ENCODE measurements around the gene C12orf42. TPM values are rescaled to one million over a fixed set of nuclear protein-coding genes. Genes with fewer than 3 reads are reported as not detected.

The C12orf42 gene
- total and polyA plus RNA-seq, 10 of the 15 experiments (the other 5 are each of a cell fraction or from before 2014, with no cell fraction given) = 1.4 to 7.0 (median 2.4) TPM

GRCh38 chr12:103301642-103302591 is 193.9 kb downstream of the C12orf42 start:
- DNase-seq (ENCODE audit: low read depth, low spot score) = no peak
- TF ChIP-seq NBN (IDR thresholded peaks at IDR 0.05) (no peak), USF2 (IDR thresholded peaks at IDR 0.05; ENCODE audit: borderline replicate concordance, low read depth, low read length) (no peak), MYB (IDR thresholded peaks at IDR 0.05; ENCODE audit: borderline replicate concordance, low read depth, low read length) (no peak), ATF7 (IDR thresholded peaks at IDR 0.05; ENCODE audit: low read depth) (no peak), NFYA (IDR thresholded peaks at IDR 0.05; ENCODE audit: borderline replicate concordance, low read depth, low read length) (no peak), PAX8 (IDR thresholded peaks at IDR 0.05) (no peak), MEF2A (IDR thresholded peaks at IDR 0.05; ENCODE audit: insufficient read depth, low read depth, low read length) (no peak), ZNF687 (IDR thresholded peaks at IDR 0.05) (no peak), SREBF2 (IDR thresholded peaks at IDR 0.05; ENCODE audit: low read length) (no peak), MTA2 (IDR thresholded peaks at IDR 0.05; ENCODE audit: low read depth) (no peak), KAT2A (conservative IDR thresholded peaks at IDR 0.05; ENCODE audit: control insufficient read depth, low read depth, low read length) (no peak), CEBPZ (IDR thresholded peaks at IDR 0.05; ENCODE audit: low read depth, low read length) (no peak), STAT1 (conservative IDR thresholded peaks at IDR 0.05) (no peak), MEF2B (IDR thresholded peaks at IDR 0.05; ENCODE audit: partially characterized antibody, poor library complexity, severe bottlenecking) (no peak), HDAC6 (IDR thresholded peaks at IDR 0.05; ENCODE audit: unreplicated experiment) (no peak)

More at GRCh38 chr12:103301642-103302591, 193.9 kb downstream of the C12orf42 start:
- Histone ChIP-seq H3K79me2 (ENCODE audit: control insufficient read depth, insufficient read depth, low read length) (no peaks in the 10 kb centered on the region), H3K27me3 (replicated peaks in 1 of 2; ENCODE audit: control insufficient read depth in 2 of 2, insufficient read depth in 2 of 2, low read length in 1 of 2) (no peaks in the 10 kb centered on the region), H3K4me2 (ENCODE audit: control insufficient read depth, insufficient read depth) (no peak overlapping the region), H4K20me1 (ENCODE audit: control insufficient read depth, insufficient read depth) (no peaks in the 10 kb centered on the region), H3K4me3 (no peak overlapping the region), H3K9me3 (replicated peaks; ENCODE audit: control insufficient read depth, insufficient read depth, low read length) (no peaks in the 10 kb centered on the region; the same call in 2 of the 3 replicates), H3K36me3 (ENCODE audit: control insufficient read depth in 2 of 2, insufficient read depth in 2 of 2, low read length in 1 of 2) (no peaks in the 10 kb centered on the region; a peak in 1 of 4 replicates), H3K27ac (ENCODE audit: control insufficient read depth, insufficient read depth) (no peak overlapping the region), H2AFZ (ENCODE audit: control insufficient read depth, low read depth, low read length) (no peak overlapping the region), H3K4me1 (ENCODE audit: control insufficient read depth, insufficient read depth, low read length) (no peaks in the 10 kb centered on the region), H3K9ac (ENCODE audit: control insufficient read depth, insufficient read depth, low read length) (no peak overlapping the region)
- ChIA-PET POLR2A (interaction anchor here (0.8 kb wide), 1 partner anchor 7 kb away, joined by 4 read pairs; no protein-coding TSS in a partner anchor), RAD21 (ENCODE audit: unreplicated experiment) (no interaction called here), CTCF (no interaction called here), SMC1A (ENCODE audit: uncharacterized antibody, unreplicated experiment) (interaction anchor here (0.6 to 1.4 kb wide), 3 partner anchors 11 to 93 kb away, joined by 3 to 5 read pairs (median 3); no protein-coding TSS in a partner anchor)
- intact Hi-C loops (cut with micrococcal nuclease; ENCODE audit: unreplicated experiment) = no loop called here
- ATAC-seq (no peak), FAIRE-seq (no peak)
- WGBS (ENCODE audit: insufficient coverage, insufficient replicate concordance, low lambda C conversion rate, missing lambda C conversion rate) = 77% methylated on average over 42 of the region's 43 CpGs
- in situ Hi-C loops (cut with MboI) = no loop called here
- BruUV-seq (replicated peaks) = no TSS peak

Data from GM12878 (cell line).